Right lobe of liver (tissue), 4 donors: ENCODE measurements around the gene PHLDB2.

Experiments used
- CTCF ChIP-seq, 4 donors: fragments of 200-600 bp in 3 of 4; fragments of 450-650 bp in 1 of 4; IDR thresholded peaks; one replicate each; pipeline versions ENCODE4 v1.5.1 to v1.8.0; 2016 to 2022; ENCODE audit warnings: antibody characterized with exemption in 4 of 4, mild to moderate bottlenecking in 2 of 4
- POLR2A ChIP-seq: fragments of 450-650 bp; IDR thresholded peaks from one replicate; pipeline ENCODE4 v1.6.1; 2017; ENCODE audit warnings: antibody characterized with exemption, mild to moderate bottlenecking
- donor health status: DM: no; HTN: no; CAD: no.
- donor health status: DM: no; HTN: no; CAD: no.
- donor health status: DM: no; HTN: yes; CAD: no.

GRCh38 chr3:111902534-111902933 is 43.5 kb downstream of the PHLDB2 start:
- no peak for TF ChIP-seq POLR2A
- no peak for TF ChIP-seq CTCF (IDR thresholded peaks at IDR 0.05)
